ENCODE data around the gene EPG5. TPM values are rescaled to one million over a fixed set of nuclear protein-coding genes. Genes with fewer than 3 reads are reported as not detected.

EPG5 gene
- total RNA-seq, 1 experiment from 2014 or later = 16.1 TPM

- H3K27me3 Mint-ChIP-seq (ENCODE audit: low read depth) = peaks cover 42% of the 10 kb centered on the region
- Histone ChIP-seq H3K56ac (ENCODE audit: insufficient read length, low read depth, low read length) (no peak overlapping the region), H3K23ac (ENCODE audit: insufficient read length, low read depth, low read length) (no peak overlapping the region), H3K23me2 (ENCODE audit: insufficient read length, low read depth, low read length, poor library complexity, severe bottlenecking) (no peaks in the 10 kb centered on the region), H2AK5ac (ENCODE audit: insufficient read length, low read length) (no peak overlapping the region), H3K4me1 (ENCODE audit: insufficient read depth, low read length) (0 out of 2 replicates have a peak, but pooled peaks cover 4% of the 10 kb centered on the region), H3K27me3 (ENCODE audit: insufficient read depth, low read length) (peaks cover 4% of the 10 kb centered on the region; the same call in 1 of the 2 replicates), H3K79me2 (ENCODE audit: insufficient read depth, low read length) (no peaks in the 10 kb centered on the region), H2BK20ac (ENCODE audit: low read depth, low read length, poor library complexity, severe bottlenecking) (no peak overlapping the region), H3K4me2 (ENCODE audit: insufficient read depth, insufficient read length, low read length) (no peak overlapping the region), H4K91ac (ENCODE audit: insufficient read length, low read depth, low read length) (no peak overlapping the region), H4K20me1 (ENCODE audit: control insufficient read depth, insufficient read depth, insufficient read length) (no peaks in the 10 kb centered on the region), H2BK12ac (ENCODE audit: insufficient read length, low read depth, low read length) (no peak overlapping the region), H3K27ac (ENCODE audit: insufficient read length, low read depth, low read length) (no peak overlapping the region), H3K79me1 (ENCODE audit: insufficient read depth, low read depth, low read length, poor library complexity, severe bottlenecking) (no peaks in the 10 kb centered on the region), H3K4ac (ENCODE audit: low read depth, low read length) (no peak overlapping the region), H4K5ac (ENCODE audit: insufficient read length, low read depth, low read length) (no peak overlapping the region), H3K14ac (ENCODE audit: insufficient read depth, low read length) (no peak overlapping the region), H2AFZ (ENCODE audit: low read length) (no peak overlapping the region), H2BK5ac (ENCODE audit: insufficient read length, low read length) (no peak overlapping the region), H2BK15ac (ENCODE audit: low read depth, low read length) (no peak overlapping the region), H3K9ac (ENCODE audit: extremely low read depth, insufficient read length, low read length) (no peak overlapping the region), H3K9me3 (ENCODE audit: control insufficient read depth, low read depth, low read length) (no peaks in the 10 kb centered on the region), H3K18ac (ENCODE audit: insufficient read length, low read depth, low read length) (no peak overlapping the region), H2BK120ac (ENCODE audit: low read depth, low read length, poor library complexity, severe bottlenecking) (no peak overlapping the region), H3T11ph (ENCODE audit: low read length) (no peak overlapping the region), H4K8ac (replicated peaks; ENCODE audit: insufficient read length, low read depth, low read length) (no peak overlapping the region)
- WGBS (ENCODE audit: extremely low coverage, insufficient read length, low lambda C conversion rate) = no CpG with 5 or more reads among the region's 13 CpGs
- no peaks in the 10 kb centered on the region for H3K36me3 Mint-ChIP-seq (ENCODE audit: insufficient read depth in 1 of 3, low read depth in 3 of 3)
- H3K4me3 Mint-ChIP-seq = peak overlapping the region in 1 of 2 experiments; percentile 43; a peak in 1 of 5 replicates
- peak; percentile 72 for DNase-seq
- H3K27ac Mint-ChIP-seq = no peak overlapping the region
- H3K9me3 Mint-ChIP-seq = no peaks in the 10 kb centered on the region
- H3K4me1 Mint-ChIP-seq = peaks cover 27 to 36% of the 10 kb centered on the region in 2 experiments
- peak; percentile 74 for TF ChIP-seq CTCF (conservative IDR thresholded peaks at IDR 0.05)
Measured at GRCh38 chr18:45839414-45840395, 127.4 kb downstream of the EPG5 start.
